ENCODE data around the gene FTO.

The FTO gene

GRCh38 chr16:54106057-54106456 is 402.1 kb downstream of the FTO start:
- DNase-seq: no peak

- DNase-seq: no peak
Measured at GRCh38 chr16:54107583-54108202, 403.7 kb downstream of the FTO start.

DNA sequence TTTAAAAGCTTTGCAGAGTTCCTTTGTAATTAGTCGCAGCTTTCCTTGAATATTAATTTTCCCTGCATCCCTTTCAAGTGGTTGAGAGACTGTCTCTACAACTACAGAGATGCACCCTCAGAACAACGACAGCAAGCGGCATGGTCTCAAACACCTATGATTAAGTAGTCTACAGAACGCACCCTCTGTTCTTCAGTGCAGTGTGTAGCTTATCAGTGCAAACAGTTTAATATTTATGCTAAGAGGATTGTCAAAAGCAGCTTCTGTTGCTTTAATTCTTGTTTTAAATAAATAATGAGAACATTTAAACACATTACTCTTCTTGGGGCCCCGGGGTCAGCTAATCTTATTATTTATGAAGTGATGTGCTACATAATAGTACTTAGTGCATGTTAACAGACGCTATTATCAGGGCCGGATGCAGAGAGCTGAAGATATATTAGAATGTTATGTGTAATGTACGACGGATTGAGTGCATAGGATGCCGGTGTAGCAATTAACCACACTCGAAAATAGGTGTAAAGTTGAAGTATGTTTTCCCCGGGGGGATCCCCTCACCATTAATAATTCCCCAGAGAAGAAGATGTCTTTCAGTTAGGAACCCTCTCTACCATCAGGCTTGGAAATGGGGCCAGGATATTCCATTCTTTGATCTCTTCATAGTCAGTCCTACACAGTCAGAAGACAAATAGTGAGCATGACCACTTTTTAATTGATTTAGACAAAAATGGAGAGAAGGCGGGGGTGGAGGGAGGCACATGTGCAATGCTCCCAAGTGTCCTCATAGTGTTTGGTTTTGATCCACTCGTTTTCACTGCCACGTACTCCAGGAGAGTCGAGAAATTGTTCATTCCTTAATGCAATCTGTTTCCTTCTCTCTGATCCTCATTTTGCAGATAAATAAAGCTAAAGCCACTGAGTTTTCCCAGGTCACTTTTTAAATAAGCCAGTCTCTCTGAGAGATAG is 406.3 kb downstream of the FTO start:
- no peak for DNase-seq

DNA sequence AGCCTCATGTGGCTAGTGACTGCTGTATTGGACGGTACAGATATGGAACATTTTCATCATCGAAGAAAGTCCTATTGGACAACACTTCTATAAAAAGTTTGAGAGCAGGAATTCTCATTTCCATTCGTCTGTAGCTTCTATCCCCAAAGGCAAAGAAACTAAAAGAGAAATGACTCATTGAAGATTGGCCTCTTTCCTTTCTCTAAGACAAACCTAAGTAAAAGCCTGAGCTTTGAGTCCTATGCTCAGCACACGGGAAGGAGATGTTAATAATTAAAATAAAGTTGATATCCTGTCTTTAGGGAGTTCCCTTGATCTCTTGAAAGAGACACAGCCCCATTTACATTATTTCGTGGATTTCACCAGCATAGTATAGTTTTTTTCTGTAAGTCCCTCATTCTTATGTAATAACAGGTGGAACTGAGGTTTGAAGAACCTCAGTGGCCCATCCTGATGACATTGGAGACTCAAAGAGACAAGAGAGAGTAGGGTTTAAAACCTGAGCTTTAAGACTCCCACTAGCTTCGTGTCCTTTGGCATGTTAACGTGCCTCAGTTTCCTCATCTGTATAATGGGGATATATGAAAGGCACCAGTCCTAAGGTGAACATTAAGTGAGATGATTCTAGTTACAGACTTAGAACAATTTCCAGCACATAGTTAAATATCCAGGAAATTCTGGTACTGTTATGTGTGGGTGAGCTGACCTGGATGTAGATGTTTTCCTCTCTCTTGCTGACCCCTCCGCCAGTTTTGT is 408.7 kb downstream of the FTO start:
- DNase-seq: no peak

GRCh38 chr16:54115558-54115957 is 411.6 kb downstream of the FTO start:
- DNase-seq: no peak

GRCh38 chr16:54116124-54116655 is 412.2 kb downstream of the FTO start:
- no peak for DNase-seq

- DNase-seq: no peak
Measured at GRCh38 chr16:54118846-54119245, 414.9 kb downstream of the FTO start.

DNA sequence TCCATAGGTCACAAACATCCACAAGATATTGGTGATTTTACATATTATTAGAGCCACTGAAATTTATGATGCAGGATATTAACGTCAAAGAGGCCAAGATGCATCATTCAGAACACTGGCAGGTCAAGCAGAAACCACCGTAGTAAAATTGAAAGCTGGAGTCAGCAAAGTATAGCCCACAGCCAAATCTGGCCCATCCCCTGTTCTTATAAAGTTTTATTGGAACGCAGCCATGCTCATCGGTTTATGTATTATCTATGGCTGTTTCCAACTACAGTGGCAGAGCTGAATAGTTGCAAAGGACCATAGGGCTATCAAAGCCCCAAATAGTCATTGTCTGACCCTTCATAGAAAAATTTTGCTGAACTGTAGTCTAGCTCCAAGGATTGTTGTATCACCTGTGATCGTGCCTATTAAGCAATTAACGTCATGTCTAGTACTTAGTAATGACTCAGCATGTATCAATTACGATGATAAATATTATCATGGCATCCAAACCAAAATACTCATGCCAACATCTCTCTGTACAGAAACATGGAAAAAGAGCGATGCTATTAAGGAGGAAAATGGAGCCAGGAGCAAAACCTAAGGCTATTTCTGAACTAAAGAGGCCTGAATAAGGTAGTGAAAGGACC is 417.0 kb downstream of the FTO start:
- no peak for DNase-seq

DNA sequence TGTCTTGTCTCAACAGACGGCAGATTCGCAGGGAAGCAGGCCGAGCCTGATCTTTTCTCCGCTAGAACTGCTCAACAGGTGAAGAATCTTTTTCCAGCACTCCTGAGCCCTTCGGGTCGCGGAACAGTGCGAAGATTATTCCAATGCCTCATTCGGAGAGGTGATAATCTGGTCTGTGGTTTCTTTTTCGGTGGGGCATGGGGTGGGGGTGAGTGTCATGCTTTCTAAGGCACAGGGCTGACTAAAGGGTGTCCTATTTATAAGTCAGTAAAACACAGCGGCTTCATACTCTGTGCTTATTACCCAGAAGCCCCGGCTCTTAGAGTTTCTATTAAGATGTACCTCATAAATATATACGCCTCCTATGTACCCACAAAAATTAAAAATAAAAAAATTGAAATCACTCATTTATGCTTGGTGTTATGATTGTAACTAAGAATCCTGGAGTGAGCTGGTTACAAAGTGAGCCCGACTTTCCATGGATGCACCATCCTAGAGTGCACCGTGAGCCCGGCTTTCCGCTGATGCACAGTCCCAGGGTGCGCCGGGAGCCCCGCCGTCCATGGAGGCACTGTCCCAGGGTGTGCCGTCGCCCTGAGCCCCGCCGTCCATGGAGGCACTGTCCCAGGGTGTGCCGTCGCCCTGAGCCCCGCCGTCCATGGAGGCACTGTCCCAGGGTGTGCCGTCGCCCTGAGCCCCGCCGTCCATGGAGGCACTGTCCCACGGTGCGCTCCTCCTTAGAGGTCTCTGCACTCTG is 417.8 kb downstream of the FTO start:
- DNase-seq: no peak

DNA sequence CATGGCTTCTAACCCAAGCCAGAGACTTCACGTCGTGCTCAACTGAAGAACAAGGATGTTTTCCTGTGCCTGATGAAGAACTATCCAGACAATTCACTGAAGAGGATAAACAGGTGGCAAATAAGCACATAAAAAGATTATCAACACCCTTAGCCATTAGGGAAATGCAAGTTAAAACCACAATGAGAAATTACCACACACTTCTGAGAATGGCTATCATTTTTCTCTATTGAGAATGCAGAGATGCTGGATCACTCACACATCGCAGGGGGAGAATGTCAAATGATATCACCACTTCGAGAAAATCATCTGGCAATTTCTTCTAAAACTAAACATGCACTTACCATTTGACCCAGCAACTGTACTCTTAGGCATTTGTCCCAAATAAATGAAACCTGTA is 419.8 kb downstream of the FTO start:
- no peak for DNase-seq

GRCh38 chr16:54125751-54126655 is 422.0 kb downstream of the FTO start:
- DNase-seq: no peak

GRCh38 chr16:54126907-54127306 is 423.0 kb downstream of the FTO start:
- no peak for DNase-seq

- no peak for DNase-seq
Measured at GRCh38 chr16:54128629-54129234, 424.8 kb downstream of the FTO start.

- no peak for DNase-seq
Measured at GRCh38 chr16:54129810-54130209, 425.9 kb downstream of the FTO start.

DNA sequence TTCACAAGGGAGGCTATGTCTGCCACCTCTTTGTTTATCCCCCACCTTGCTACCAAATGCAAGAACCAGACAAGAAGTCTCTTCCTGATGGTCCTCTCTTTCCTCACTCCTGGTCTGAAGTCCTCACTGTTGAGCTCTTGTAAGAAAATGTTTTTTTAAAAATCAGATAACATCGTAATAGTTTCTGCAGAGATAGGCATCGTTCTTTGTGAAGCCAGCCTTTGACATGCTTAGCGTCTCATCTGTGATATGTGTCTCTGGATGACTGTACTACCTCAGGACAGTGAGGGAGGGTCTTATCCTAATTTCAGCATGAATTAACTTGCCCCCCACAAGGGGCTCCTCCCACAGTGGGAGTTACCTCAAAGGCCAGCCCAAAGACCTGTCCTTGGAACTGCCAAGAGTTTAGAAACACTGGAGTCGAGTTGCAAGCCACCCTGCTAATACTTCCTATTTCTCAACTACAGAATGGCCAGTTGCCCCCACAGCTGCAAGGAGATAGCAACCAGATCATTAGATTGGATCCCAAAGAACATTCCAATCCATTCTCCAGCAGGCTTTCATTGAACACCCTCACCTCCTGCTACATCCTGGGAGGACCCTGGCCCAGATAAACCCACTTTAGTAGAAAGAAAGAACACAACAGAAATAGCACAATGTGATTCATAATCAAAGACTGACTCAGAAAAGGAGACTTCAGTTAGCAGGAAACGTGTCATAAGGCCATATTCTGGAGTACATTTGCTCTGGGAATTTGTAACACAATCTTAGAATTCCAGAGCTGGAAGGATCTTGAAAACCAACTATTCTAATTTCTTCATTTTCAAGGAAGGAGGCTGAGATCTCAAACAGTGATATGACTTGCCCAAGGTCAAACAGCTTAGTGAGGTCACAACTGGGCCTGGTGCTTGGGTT is 431.7 kb downstream of the FTO start:
- DNase-seq: peak; percentile 5

- no peak for DNase-seq
Measured at GRCh38 chr16:54136276-54136625, 432.3 kb downstream of the FTO start.

DNA sequence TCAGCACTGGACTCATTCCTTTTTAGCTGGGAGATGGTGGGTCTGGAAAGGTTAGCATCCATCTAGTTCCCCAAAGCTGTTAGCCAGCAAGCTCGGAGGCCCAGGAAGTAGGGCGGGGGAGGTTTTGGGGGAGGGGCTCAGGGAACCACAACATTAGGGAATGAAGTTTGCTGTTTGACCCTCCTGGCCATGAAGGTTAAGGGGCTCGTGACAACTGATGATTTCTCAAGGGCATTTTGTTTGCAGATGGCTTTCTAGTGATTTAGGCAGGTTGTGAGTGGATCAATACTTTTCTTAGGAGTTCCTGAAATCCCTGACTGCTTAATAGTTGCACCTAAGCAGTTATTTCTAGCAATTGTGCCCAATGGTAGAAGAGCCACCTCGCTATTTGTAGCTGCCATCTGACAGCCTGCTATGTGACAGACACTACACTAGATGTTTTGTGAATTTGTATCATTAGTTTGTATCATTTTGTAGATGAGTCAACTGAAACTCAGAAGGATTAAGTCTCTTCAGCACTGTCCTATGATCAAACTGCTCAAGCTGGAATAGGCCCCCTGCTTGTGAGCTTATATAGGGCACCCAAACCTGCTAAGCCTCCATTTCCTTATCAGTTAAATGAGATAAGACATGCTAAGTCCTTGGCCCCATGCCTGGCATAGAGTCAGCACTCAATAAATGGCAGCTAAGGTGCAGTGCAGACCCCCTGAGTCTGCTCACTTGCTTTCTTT is 436.3 kb downstream of the FTO start:
- no peak for DNase-seq

GRCh38 chr16:54140788-54141136 is 436.8 kb downstream of the FTO start:
- DNase-seq: no peak

DNA sequence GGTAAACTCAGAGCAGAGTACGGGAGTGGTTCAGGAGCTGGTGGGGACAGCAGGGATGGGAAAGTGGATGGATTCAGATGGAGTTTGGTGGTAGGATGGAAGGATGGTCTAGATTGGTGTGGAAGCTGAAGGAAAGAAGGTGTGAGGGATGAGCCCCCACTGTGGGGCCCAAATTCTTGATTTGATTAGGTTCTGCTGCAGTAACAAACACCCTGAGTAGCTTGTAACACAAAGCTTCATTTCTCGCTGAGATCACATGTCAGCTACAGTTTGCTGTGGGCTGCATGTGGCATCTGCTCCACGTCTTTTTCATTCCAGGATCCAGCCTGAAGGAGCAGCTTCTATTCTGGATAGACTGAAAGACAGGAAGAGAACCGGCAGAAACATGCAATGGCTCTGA is 438.8 kb downstream of the FTO start:
- DNase-seq: no peak
